H9 (cell line): ENCODE data around the gene MCRIP2. TPM values are rescaled to one million over a fixed set of nuclear protein-coding genes. Genes with fewer than 3 reads are reported as not detected.
A peak's percentile ranks its signal among the peaks of the same experiment; 100 is the strongest.

Experiments used
- DNase-seq: peaks from one replicate; pipeline ENCODE4 v3.0.0-alpha.2; 2017
- H2AFZ ChIP-seq: one replicate; pipeline ENCODE4 v1.6.1; 2013; ENCODE audit warnings: mild to moderate bottlenecking, low read length, control low read depth, moderate library complexity
- H2AK5ac ChIP-seq: 2 replicates; pipeline ENCODE4 v1.6.1; 2013; ENCODE audit warnings: low read length, control low read depth, mixed read lengths; ENCODE audit not compliant: insufficient read length
- H2BK120ac ChIP-seq: one replicate; pipeline ENCODE4 v1.6.1; 2013; ENCODE audit warnings: low read depth, mild to moderate bottlenecking, low read length, control low read depth, inconsistent platforms; ENCODE audit not compliant: poor library complexity, severe bottlenecking
- H2BK12ac ChIP-seq: 2 replicates; pipeline ENCODE4 v1.6.1; 2013; ENCODE audit warnings: low read length, control low read depth, mixed read lengths, low read depth; ENCODE audit not compliant: insufficient read length
- H2BK15ac ChIP-seq: 2 replicates; pipeline ENCODE4 v1.6.1; 2013; ENCODE audit warnings: low read depth, low read length, control low read depth
- H2BK20ac ChIP-seq: one replicate; pipeline ENCODE4 v1.6.1; 2013; ENCODE audit warnings: low read depth, mild to moderate bottlenecking, low read length, control low read depth, inconsistent platforms; ENCODE audit not compliant: poor library complexity, severe bottlenecking
- H2BK5ac ChIP-seq: 2 replicates; pipeline ENCODE4 v1.6.1; 2013; ENCODE audit warnings: low read length, control low read depth, mixed read lengths; ENCODE audit not compliant: insufficient read length
- H3K14ac ChIP-seq: 2 replicates; pipeline ENCODE4 v1.6.1; 2013; ENCODE audit warnings: low read length, control low read depth; ENCODE audit not compliant: insufficient read depth
- H3K18ac ChIP-seq: 2 replicates; pipeline ENCODE4 v1.6.1; 2013; ENCODE audit warnings: low read depth, mild to moderate bottlenecking, mixed read lengths, low read length, control low read depth; ENCODE audit not compliant: insufficient read length
- H3K23ac ChIP-seq: 2 replicates; pipeline ENCODE4 v1.6.1; 2013; ENCODE audit warnings: low read length, control low read depth, mixed read lengths, low read depth; ENCODE audit not compliant: insufficient read length
- H3K23me2 ChIP-seq: 2 replicates; pipeline ENCODE4 v1.6.1; 2013; ENCODE audit warnings: low read depth, mild to moderate bottlenecking, mixed read lengths, low read length, control low read depth; ENCODE audit not compliant: insufficient read length, poor library complexity, severe bottlenecking
- H3K27ac ChIP-seq: 2 replicates; pipeline ENCODE4 v1.5.1; 2013; ENCODE audit warnings: low read length, control low read depth, mixed read lengths, low read depth; ENCODE audit not compliant: insufficient read length
- H3K27me3 ChIP-seq: 2 replicates; pipeline ENCODE4 v1.6.1; 2013; ENCODE audit warnings: low read length, control low read depth, inconsistent platforms; ENCODE audit not compliant: insufficient read depth
- H3K4ac ChIP-seq: 2 replicates; pipeline ENCODE4 v1.6.1; 2013; ENCODE audit warnings: low read depth, mild to moderate bottlenecking, control low read depth, inconsistent platforms, low read length, moderate library complexity
- H3K4me1 ChIP-seq: 2 replicates; pipeline ENCODE4 v1.6.1; 2013; ENCODE audit warnings: low read length, control low read depth, inconsistent platforms; ENCODE audit not compliant: insufficient read depth
- H3K4me2 ChIP-seq: 2 replicates; pipeline ENCODE4 v1.6.1; 2013; ENCODE audit warnings: low read length, control low read depth, mixed read lengths; ENCODE audit not compliant: insufficient read length, insufficient read depth
- H3K56ac ChIP-seq: 2 replicates; pipeline ENCODE4 v1.6.1; 2013; ENCODE audit warnings: low read depth, mild to moderate bottlenecking, mixed read lengths, low read length, control low read depth; ENCODE audit not compliant: insufficient read length
- H3K79me1 ChIP-seq: 2 replicates; pipeline ENCODE4 v1.6.1; 2013; ENCODE audit warnings: low read depth, mild to moderate bottlenecking, moderate library complexity, low read length, control low read depth, inconsistent platforms; ENCODE audit not compliant: insufficient read depth, poor library complexity, severe bottlenecking
- H3K79me2 ChIP-seq: 2 replicates; pipeline ENCODE4 v1.6.1; 2013; ENCODE audit warnings: low read length, control low read depth, inconsistent platforms; ENCODE audit not compliant: insufficient read depth
- H3K9ac ChIP-seq: 2 replicates; pipeline ENCODE4 v1.6.1; 2013; ENCODE audit warnings: low read length, control low read depth, mixed read lengths; ENCODE audit not compliant: insufficient read length; ENCODE audit errors: extremely low read depth
- H3K9me3 ChIP-seq: one replicate; pipeline ENCODE4 v1.6.1; 2013; ENCODE audit warnings: low read depth, low read length, inconsistent platforms; ENCODE audit not compliant: control insufficient read depth
- H3T11ph ChIP-seq: one replicate; pipeline ENCODE4 v1.6.1; 2013; ENCODE audit warnings: mild to moderate bottlenecking, low read length, control low read depth, inconsistent platforms
- H4K20me1 ChIP-seq: one replicate; pipeline ENCODE4 v1.6.1; 2013; ENCODE audit not compliant: control insufficient read depth, insufficient read length, insufficient read depth
- H4K5ac ChIP-seq: 2 replicates; pipeline ENCODE4 v1.6.1; 2013; ENCODE audit warnings: low read depth, mild to moderate bottlenecking, mixed read lengths, low read length, control low read depth; ENCODE audit not compliant: insufficient read length
- H4K8ac ChIP-seq: replicated peaks from 2 replicates; pipeline ENCODE4 v1.6.1; 2013; ENCODE audit warnings: low read length, control low read depth, mixed read lengths, low read depth; ENCODE audit not compliant: insufficient read length
- H4K91ac ChIP-seq: 2 replicates; pipeline ENCODE4 v1.6.1; 2013; ENCODE audit warnings: low read depth, mild to moderate bottlenecking, moderate library complexity, mixed read lengths, low read length, control low read depth; ENCODE audit not compliant: insufficient read length
- H3K27ac Mint-ChIP-seq, 3 experiments: 2 replicates in 2 of 3; 3 replicates in 1 of 3; pipeline ENCODE4 v1.8.0; 2020 to 2021; ENCODE audit warnings: mixed read lengths in 3 of 3, mild to moderate bottlenecking in 1 of 3, moderate library complexity in 1 of 3
- H3K27me3 Mint-ChIP-seq: 2 replicates; pipeline ENCODE4 v1.8.0; 2021; ENCODE audit warnings: low read depth, mild to moderate bottlenecking, moderate library complexity, mixed read lengths
- H3K36me3 Mint-ChIP-seq, 3 experiments: 2 replicates in 2 of 3; 3 replicates in 1 of 3; pipeline ENCODE4 v1.8.0; 2020 to 2021; ENCODE audit warnings: low read depth in 3 of 3, mixed read lengths in 3 of 3; ENCODE audit not compliant: insufficient read depth in 1 of 3
- H3K4me1 Mint-ChIP-seq, 2 experiments: 2 replicates each; pipeline ENCODE4 v1.8.0; 2020; ENCODE audit warnings: mixed read lengths in 2 of 2
- H3K4me3 Mint-ChIP-seq, 2 experiments: 2 replicates in 1 of 2; 3 replicates in 1 of 2; pipeline ENCODE4 v1.8.0; 2020 to 2021; ENCODE audit warnings: mild to moderate bottlenecking in 2 of 2, mixed read lengths in 2 of 2, moderate library complexity in 1 of 2
- H3K9me3 Mint-ChIP-seq, 2 experiments: 2 replicates in 1 of 2; 3 replicates in 1 of 2; pipeline ENCODE4 v1.8.0; 2020; ENCODE audit warnings: mild to moderate bottlenecking in 2 of 2, mixed read lengths in 2 of 2, moderate library complexity in 1 of 2
- WGBS: extraction: QIAGEN DNeasy Blood & Tissue Kit; methylation state at CpG from one replicate; pipeline ENCODE4 v1.1.7; 2013; ENCODE audit warnings: missing lambda C conversion rate, low lambda C conversion rate, mixed read lengths; ENCODE audit not compliant: insufficient read length; ENCODE audit errors: extremely low coverage; 5-methylcytosine and 5-hydroxymethylcytosine counted together
- total RNA-seq: library from RNA; stranded (reverse); gene quantifications from 2 replicates; pipeline ENCODE4 v1.2.1, GENCODE V29; 2021
- TF ChIP-seq, protein P1 (sequence below): fragments of 200-600 bp; sonication (generic); conservative IDR thresholded peaks from 3 replicates; pipeline ENCODE4 v1.8.0; 2021; ENCODE audit warnings: antibody characterized with exemption, mild to moderate bottlenecking

MCRIP2 gene
- total RNA-seq, 1 experiment from 2014 or later, result 52.5 TPM

DNA sequence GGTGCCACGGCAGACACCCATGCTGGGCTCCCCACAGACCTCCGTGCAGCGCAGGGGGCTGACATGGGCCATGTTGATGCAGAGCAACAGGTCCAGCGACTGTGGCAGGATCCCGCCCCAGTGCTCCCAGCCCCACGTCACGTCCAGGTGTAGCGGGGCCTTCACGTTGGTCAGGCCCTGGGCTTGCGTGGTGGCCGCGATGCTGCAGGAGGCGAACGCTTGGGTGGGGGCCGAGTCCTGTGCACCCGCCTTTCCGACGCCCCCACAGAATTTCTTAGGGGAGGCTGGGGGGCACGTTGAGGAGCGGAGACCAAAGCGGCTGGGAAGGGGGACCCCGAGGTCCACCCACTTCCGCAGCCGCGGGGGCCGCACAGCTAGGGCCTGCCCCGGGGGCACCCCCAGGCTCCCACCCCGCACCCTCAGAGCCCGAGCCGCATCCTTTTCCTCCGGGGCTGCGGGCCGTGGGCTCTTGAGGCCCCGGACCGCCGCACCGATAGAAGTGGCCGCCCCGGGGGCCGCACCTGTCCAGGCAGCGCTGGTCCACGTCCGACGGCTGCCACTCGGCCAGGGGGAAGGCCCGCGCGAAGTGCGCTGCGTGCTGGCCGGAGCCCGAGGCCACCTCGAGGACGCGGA, 5.9 kb upstream of the MCRIP2 start:
- peaks cover 11 to 28% of the 10 kb centered on the region in 2 experiments for H3K4me1 Mint-ChIP-seq
- H3K27me3 Mint-ChIP-seq, result peaks cover 2% of the 10 kb centered on the region; the same call in 1 of the 2 replicates
- H2AK5ac ChIP-seq, result no peak overlapping the region
- H3K36me3 Mint-ChIP-seq, result peaks cover 0 to 6% (median 1%) of the 10 kb centered on the region in 3 experiments; a peak in 4 of 7 replicates
- peaks cover 12% of the 10 kb centered on the region for H3K23me2 ChIP-seq
- peak overlapping the region; percentile 82 to 96 for H3K4me3 Mint-ChIP-seq
- H3K27ac Mint-ChIP-seq, result no peak overlapping the region
- no peak overlapping the region for H2AFZ ChIP-seq
- no peaks in the 10 kb centered on the region for H3K79me1 ChIP-seq
- no peak overlapping the region for H2BK12ac ChIP-seq
- peaks cover 2% of the 10 kb centered on the region; the same call in 1 of the 2 replicates for H3K79me2 ChIP-seq
- H3K9me3 ChIP-seq, result no peaks in the 10 kb centered on the region
- no peak overlapping the region for H4K8ac ChIP-seq
- no peak overlapping the region for H4K5ac ChIP-seq
- no peak overlapping the region for H3K14ac ChIP-seq
- no peak overlapping the region for H3K27ac ChIP-seq
- H3K4ac ChIP-seq, result no peak overlapping the region
- H4K20me1 ChIP-seq, result no peaks in the 10 kb centered on the region
- H2BK20ac ChIP-seq, result no peak overlapping the region
- no peaks in the 10 kb centered on the region for H3K27me3 ChIP-seq
- H3K56ac ChIP-seq, result no peak overlapping the region
- no peak overlapping the region for H2BK120ac ChIP-seq
- no peak overlapping the region for H2BK5ac ChIP-seq
- TF ChIP-seq, protein P1, sequence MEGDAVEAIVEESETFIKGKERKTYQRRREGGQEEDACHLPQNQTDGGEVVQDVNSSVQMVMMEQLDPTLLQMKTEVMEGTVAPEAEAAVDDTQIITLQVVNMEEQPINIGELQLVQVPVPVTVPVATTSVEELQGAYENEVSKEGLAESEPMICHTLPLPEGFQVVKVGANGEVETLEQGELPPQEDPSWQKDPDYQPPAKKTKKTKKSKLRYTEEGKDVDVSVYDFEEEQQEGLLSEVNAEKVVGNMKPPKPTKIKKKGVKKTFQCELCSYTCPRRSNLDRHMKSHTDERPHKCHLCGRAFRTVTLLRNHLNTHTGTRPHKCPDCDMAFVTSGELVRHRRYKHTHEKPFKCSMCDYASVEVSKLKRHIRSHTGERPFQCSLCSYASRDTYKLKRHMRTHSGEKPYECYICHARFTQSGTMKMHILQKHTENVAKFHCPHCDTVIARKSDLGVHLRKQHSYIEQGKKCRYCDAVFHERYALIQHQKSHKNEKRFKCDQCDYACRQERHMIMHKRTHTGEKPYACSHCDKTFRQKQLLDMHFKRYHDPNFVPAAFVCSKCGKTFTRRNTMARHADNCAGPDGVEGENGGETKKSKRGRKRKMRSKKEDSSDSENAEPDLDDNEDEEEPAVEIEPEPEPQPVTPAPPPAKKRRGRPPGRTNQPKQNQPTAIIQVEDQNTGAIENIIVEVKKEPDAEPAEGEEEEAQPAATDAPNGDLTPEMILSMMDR, result no peak
- no CpG with 5 or more reads among the region's 55 CpGs for WGBS
- peak overlapping the region; percentile 50 for H3K4me2 ChIP-seq
- no peak overlapping the region for H3K23ac ChIP-seq
- H3K9me3 Mint-ChIP-seq, result peaks cover 3% of the 10 kb centered on the region in 2 experiments; a peak in 2 of 5 replicates
- H3K4me1 ChIP-seq, result no peaks in the 10 kb centered on the region; the same call in 1 of the 2 replicates
- peak overlapping the region; percentile 63 for H3K9ac ChIP-seq
- no peak overlapping the region for H3K18ac ChIP-seq
- DNase-seq, result no peak
- no peak overlapping the region for H2BK15ac ChIP-seq
- H4K91ac ChIP-seq, result no peak overlapping the region
- H3T11ph ChIP-seq, result no peak overlapping the region
